GM12865 (cell line): ENCODE measurements around the gene CASP8.

ENCODE experiments used
- DNase-seq: peaks from one replicate; pipeline ENCODE4 v3.0.0; 2010; ENCODE audit warnings: low read depth
- H3K4me3 ChIP-seq: 2 replicates; pipeline ENCODE4 v1.5.1; 2011; ENCODE audit warnings: mild to moderate bottlenecking, low read depth, low read length, control low read depth
- CTCF ChIP-seq: IDR thresholded peaks from 2 replicates; pipeline ENCODE4 v1.5.1; 2011; ENCODE audit warnings: low read length, control low read depth, low read depth, inconsistent platforms; ENCODE audit not compliant: insufficient read depth; ENCODE audit errors: missing control alignments

CASP8 gene

GRCh38 chr2:201255408-201256033 lies 4.8 kb upstream of the CASP8 start:
- no peak overlapping the region for H3K4me3 ChIP-seq
- DNase-seq = no peak
- TF ChIP-seq CTCF = no peak

GRCh38 chr2:201256082-201256481 lies 4.3 kb upstream of the CASP8 start:
- DNase-seq = no peak
- TF ChIP-seq CTCF = no peak
- no peak overlapping the region for H3K4me3 ChIP-seq

- no peak for TF ChIP-seq CTCF
- H3K4me3 ChIP-seq = peak overlapping the region; percentile 69
- DNase-seq = peak; percentile 73
Observed at GRCh38 chr2:201257381-201257955, 2.9 kb upstream of the CASP8 start.

GRCh38 chr2:201257956-201258665 lies 2.2 kb upstream of the CASP8 start:
- peak overlapping the region; percentile 69 for H3K4me3 ChIP-seq
- peak; percentile 96 for DNase-seq
- TF ChIP-seq CTCF = no peak

- TF ChIP-seq CTCF = no peak
- H3K4me3 ChIP-seq = peak overlapping the region; percentile 69
- no peak for DNase-seq
Observed at GRCh38 chr2:201258666-201259615, 1.4 kb upstream of the CASP8 start.

- peak; percentile 22 for DNase-seq
- no peak overlapping the region for H3K4me3 ChIP-seq
- no peak for TF ChIP-seq CTCF
Observed at GRCh38 chr2:201261471-201261870, 1.1 kb downstream of the CASP8 start.
